NOMO-1 (cell line): ENCODE results near the gene TYMS.

Source experiments
- DNase-seq, 2 experiments: peaks; one replicate each; lab custom pipeline; 2025; ENCODE audit not compliant: unreplicated experiment in 2 of 2; lab: John Stamatoyannopoulos, UW

TYMS gene

DNA sequence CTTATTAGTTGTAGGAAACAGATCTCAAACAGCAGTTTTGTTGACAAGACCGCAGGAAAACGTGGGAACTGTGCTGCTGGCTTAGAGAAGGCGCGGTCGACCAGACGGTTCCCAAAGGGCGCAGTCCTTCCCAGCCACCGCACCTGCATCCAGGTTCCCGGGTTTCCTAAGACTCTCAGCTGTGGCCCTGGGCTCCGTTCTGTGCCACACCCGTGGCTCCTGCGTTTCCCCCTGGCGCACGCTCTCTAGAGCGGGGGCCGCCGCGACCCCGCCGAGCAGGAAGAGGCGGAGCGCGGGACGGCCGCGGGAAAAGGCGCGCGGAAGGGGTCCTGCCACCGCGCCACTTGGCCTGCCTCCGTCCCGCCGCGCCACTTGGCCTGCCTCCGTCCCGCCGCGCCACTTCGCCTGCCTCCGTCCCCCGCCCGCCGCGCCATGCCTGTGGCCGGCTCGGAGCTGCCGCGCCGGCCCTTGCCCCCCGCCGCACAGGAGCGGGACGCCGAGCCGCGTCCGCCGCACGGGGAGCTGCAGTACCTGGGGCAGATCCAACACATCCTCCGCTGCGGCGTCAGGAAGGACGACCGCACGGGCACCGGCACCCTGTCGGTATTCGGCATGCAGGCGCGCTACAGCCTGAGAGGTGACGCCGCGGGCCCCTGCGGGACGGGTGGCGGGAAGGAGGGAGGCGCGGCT, at the start of gene TYMS:
Gene TYMS (plus strand): TSS at position 343 of the 690 bp plus-strand sequence. CDS start 90 bp downstream, at position 433.
- DNase-seq, result peak; percentile 56 to 59

DNA sequence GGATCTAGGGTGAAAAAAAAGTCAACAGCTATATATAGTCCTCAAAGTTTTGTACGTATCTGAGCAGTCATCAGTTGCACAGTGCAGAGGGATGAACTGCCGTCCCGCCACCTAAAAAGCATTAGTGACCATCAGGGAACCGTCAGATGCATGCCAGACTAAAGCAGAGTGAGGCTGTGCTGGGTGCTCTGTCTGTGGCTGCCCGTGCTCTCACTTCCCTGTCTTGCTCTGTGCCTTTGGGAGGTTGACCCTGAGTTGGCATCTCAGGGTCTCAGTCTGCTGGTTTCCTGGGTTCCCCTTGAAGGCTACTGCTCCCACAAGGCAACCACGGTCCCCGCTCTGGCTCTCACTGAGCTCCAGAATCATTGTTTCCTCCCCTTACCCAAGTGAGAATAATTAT, 49.5 kb upstream of the TYMS start:
- DNase-seq, result no peak

DNA sequence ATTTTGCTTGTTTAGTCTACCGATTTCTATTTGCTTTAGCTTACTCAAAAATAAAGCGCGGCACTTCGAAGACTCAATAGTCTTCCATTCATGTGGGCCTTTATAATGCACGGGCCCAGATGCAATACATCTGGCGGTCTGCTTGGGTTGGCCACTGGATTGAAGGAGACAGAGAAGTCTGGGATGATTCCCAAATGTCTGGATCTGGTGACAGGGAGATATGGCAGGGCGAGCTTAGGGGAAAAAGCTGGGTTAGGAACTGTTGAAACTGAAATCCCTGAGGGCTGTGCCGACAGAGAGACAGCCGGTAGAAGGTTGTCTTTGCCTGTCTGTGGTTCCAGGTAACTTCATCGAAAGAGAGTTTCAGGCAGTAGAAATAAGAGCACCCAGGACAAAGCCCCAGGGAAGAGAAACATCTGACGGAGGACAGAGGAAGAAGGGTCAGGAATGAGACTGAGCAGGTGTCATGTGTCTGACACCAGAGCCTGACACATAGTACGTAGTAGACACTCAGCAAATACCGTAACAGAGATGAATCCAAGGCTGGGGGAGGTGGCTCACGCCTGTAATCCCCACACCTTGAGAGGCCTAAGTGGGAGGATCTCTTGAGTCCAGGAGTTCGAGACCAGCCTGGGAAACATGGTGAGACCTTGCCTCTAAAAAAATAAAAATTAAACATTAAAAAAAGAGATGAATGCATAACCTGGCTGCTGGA, 47.1 kb upstream of the TYMS start:
- no peak for DNase-seq

GRCh38 chr18:612156-612555, 45.3 kb upstream of the TYMS start:
- no peak for DNase-seq

DNA sequence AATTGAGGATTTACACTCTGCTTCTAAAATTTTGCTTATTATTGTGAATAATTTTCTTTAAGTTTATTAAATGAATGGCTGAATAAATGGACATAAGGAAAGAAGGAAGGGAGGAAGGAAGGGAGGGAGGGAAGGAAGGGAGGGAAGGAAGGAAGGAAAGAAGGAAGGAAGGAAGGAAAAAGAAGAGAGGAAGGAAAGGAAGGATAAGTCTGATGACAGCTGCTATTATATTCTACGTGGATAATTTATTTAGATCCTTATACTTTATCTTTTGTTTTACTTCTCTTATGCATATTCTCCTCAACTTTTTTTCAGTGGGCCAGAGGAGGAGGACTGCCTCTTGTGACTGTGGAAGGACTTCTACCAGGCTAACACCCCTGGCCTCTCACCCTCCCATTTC, 43.3 kb upstream of the TYMS start:
- no peak for DNase-seq

GRCh38 chr18:615092-615521, 42.3 kb upstream of the TYMS start:
- peak; percentile 4 to 64 for DNase-seq

DNA sequence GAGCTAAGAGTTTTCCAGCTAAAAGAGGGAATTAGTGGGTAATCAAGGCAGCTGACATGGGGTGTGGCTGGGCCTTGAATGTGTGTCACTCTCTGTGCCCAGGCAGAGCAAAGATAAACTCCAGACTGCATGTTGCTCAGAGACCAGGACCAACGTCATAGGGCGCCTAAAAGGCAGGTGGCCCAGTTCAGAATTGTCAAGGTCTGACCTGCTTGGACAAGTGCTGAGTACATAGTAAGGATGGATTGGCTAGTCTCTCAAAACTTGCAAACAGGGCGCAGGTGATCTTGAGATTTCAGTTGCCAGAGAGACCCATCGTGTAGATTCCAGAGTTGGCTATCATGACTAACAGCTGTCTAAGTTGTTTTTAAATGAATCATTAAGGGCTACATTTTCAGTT, 41.7 kb upstream of the TYMS start:
- no peak for DNase-seq

DNA sequence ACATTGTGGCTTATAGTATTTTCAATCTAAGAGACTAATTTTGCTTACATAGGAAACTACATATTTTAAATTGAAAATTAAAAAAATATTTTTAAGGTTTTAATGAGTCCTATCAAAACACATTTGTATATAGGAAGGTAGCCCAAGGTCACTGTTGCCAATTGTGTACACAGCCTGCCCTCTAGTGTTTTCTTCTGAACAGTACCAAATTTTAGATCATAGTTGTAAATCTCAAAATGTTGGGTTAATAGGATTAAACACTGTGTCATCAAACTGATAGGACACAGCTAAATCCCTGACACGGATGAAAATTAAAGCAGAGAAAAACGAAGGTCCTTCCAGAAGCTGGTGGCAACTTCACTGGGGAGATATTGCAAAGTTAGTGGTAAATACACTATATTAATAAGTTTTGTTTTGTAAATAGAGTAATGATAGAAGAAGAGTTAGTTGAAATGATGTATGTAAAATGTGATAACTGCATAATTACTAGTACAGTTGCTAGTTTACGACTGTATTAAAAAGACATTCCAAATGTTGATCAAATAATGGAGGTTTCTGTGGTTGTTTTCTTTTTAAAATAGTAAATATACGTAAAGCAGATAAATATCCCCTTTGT, 41.0 kb upstream of the TYMS start:
- peak; percentile 22 to 49 for DNase-seq

DNA sequence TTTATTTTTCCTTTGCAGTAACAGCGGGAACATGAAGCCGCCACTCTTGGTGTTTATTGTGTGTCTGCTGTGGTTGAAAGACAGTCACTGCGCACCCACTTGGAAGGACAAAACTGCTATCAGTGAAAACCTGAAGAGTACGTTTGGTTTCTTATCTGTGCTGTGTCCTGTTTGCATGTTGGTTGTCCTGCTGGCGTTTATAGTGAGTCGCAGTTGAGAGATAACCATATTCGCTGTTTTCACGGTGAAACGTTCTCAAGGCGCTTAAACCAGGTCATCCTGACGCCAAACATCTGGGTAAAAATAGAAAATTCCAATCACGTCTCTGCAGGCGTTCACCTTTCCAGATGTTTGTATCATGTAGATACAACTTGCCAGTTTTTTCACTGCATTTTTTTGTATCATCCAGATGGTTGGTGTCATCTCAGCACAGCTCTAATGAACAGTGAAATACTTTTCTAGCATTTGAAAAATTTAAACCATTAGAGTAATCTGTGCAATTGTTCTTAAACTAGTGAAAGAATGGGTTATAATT, 39.4 kb upstream of the TYMS start:
- DNase-seq, result no peak

DNA sequence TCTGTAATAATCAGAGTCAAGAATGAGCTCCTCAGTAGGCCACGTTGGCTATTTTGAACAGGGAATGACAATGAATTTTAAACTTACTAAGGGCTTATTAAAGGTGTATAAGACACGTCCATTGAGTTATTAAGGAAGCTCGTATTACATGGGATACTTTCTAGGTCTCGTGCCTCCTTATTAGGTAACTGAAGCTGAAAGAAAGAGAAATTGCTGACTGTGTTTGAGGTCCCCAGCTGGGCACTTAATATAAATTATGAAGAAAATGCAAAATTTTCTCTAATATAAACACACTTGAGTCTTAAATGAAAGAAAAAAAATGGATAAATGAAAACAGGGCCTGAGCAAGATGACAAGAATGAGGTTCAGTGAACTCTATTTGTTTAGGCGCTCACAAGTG, 38.8 kb upstream of the TYMS start:
- DNase-seq, result no peak

- no peak for DNase-seq
Measured at GRCh38 chr18:621291-622043, 36.0 kb upstream of the TYMS start.

DNA sequence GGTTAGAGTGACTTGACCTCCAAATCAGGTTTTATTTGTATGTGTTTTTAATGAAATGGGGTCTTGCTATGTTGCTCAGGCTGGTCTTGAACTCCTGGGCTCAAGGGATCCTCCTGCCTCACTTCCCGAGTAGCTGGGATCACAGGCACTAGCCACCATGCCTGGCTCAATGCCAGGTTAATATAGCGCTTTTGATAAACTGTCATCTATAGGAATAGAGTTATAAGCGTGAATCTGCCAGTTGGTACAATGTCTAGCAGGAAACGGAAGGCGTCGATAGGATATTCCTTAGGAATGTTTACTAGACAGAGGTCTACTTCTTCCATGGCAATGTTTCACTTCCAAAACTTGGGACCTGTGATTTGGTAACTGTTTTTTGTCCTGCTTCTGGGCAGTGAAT, 35.2 kb upstream of the TYMS start:
- no peak for DNase-seq

DNA sequence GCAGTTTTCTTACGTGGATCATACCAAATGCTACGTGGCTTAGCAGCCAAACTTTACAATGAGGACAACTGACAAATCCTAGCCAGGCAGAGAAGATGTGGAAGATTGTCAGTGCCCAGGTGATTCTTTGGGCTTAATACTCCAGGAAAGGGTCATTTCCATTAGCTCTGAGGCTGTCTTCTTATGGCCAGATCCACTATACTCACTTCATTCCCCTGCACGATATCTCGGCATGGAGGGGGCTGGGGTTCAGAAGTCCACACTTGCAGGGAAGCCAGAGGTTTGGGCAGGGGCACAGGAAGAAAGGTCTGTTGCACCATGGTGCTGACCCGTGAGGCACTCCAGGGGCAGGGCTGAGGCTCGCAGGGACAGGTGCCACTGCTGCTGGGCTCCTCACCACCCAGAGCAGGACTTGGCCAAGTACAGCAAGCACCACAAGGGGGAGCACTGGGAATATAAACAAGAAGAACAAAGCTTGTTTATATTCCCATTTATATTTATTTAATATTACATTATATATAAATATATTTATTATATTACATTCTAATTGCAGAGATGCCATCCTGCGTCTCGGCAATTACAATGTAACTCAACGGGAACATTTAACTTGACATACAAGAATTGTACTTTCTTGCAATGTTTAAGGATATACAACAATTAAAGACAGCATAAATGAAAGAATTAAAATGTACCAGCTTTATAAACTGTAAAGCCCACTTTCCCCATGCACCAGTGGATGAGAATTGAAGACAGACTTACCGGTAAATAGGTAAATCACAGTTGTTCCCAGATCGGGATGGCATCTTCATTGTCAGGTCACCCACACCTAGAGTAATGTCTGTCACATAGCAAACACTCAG, 33.5 kb upstream of the TYMS start:
- peak; percentile 34 to 48 for DNase-seq

- no peak for DNase-seq
Measured at GRCh38 chr18:627231-627630, 30.2 kb upstream of the TYMS start.

GRCh38 chr18:629269-630150, 27.9 kb upstream of the TYMS start:
- DNase-seq, result no peak

DNA sequence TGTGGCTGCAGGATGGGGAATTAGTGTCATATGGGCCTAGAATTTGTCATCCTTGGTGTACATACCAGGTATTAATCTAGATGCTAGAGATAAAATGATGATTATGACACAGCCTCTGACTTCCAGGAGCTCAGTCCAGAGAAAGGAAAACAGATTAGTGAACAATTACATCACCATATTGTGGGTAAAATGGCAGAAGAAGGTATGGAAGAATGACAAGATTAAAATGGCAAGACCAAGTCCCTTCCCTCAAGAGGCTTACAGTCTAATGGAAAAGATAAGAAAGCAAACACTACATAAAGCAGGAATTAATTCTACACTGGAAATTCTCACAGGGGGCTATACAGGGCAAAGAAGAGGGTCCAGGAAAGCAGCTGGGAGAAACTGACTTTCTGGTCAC, 25.9 kb upstream of the TYMS start:
- DNase-seq, result no peak

- DNase-seq, result no peak
Measured at GRCh38 chr18:634551-635045, 22.9 kb upstream of the TYMS start.

DNA sequence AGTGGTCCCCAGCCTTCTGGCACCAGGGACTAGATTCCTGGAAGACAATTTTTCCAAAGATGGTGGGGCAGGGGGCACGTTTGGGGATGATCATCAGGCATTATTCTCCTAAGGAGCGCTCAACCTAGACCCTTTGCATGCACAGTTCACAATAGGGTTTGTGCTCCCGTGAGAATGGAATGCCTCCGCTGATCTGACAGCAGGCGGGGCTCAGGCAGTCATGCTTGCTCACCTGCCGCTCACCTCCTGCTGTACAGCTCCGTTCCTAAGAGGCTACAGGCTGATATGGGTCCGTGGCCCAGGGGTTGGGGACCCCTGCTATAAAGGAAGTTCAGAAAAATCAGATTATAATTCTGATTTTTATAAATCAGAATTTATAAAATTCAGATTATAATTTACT, 22.3 kb upstream of the TYMS start:
- DNase-seq, result no peak

GRCh38 chr18:641224-641623, 16.2 kb upstream of the TYMS start:
- no peak for DNase-seq
